Measurements from ENCODE around the gene KIDINS220.

Gene KIDINS220

GRCh38 chr2:8856176-8856575 is 18.8 kb upstream of the KIDINS220 start:
- no peak overlapping the region for H2AFZ ChIP-seq (ENCODE audit: low read depth, low read length)
- no peaks in the 10 kb centered on the region for H4K20me1 ChIP-seq (ENCODE audit: insufficient read depth, low read length)
- DNase-seq (no peak), ATAC-seq (ENCODE audit: insufficient read depth, low read depth) (no peak)
- H3K27ac ChIP-seq (ENCODE audit: low read length): no peak overlapping the region
- H3K4me1 ChIP-seq (ENCODE audit: insufficient read depth, low read length): no peaks in the 10 kb centered on the region
- TF ChIP-seq CTCF (IDR thresholded peaks at IDR 0.05; ENCODE audit: borderline replicate concordance, extremely low read depth, low read length, poor library complexity, severe bottlenecking): no peak
- no peak overlapping the region for H3K9ac ChIP-seq (ENCODE audit: low read depth, low read length)
- no peaks in the 10 kb centered on the region for H3K9me3 ChIP-seq (ENCODE audit: insufficient read depth, low read length, severe bottlenecking)
- no peaks in the 10 kb centered on the region for H3K27me3 ChIP-seq (ENCODE audit: insufficient read depth, low read length, poor library complexity)
- H3K36me3 ChIP-seq (ENCODE audit: insufficient read depth, low read length): peaks cover 3% of the 10 kb centered on the region; the same call in 1 of the 2 replicates
- H3K79me2 ChIP-seq (ENCODE audit: insufficient read depth, low read length): no peaks in the 10 kb centered on the region
- no peak overlapping the region for H3K4me2 ChIP-seq (ENCODE audit: insufficient read depth, low read length)
- no peak overlapping the region for H3K4me3 ChIP-seq (ENCODE audit: low read depth in 1 of 2, low read length in 2 of 2)

GRCh38 chr2:8855010-8855409 is 17.6 kb upstream of the KIDINS220 start:
- no peaks in the 10 kb centered on the region for H3K79me2 ChIP-seq (ENCODE audit: insufficient read depth, low read length)

GRCh38 chr2:8853426-8853825 is 16.0 kb upstream of the KIDINS220 start:
- Histone ChIP-seq H3K9me3 (ENCODE audit: insufficient read depth, low read length, severe bottlenecking) (no peaks in the 10 kb centered on the region), H3K27ac (ENCODE audit: low read length) (no peak overlapping the region), H3K4me2 (ENCODE audit: insufficient read depth, low read length) (no peak overlapping the region), H3K4me1 (ENCODE audit: insufficient read depth, low read length) (peaks cover 7% of the 10 kb centered on the region; the same call in 1 of the 2 replicates), H2AFZ (ENCODE audit: low read depth, low read length) (no peak overlapping the region), H3K9ac (ENCODE audit: low read depth, low read length) (no peak overlapping the region), H4K20me1 (ENCODE audit: insufficient read depth, low read length) (no peaks in the 10 kb centered on the region), H3K27me3 (ENCODE audit: insufficient read depth, low read length, poor library complexity) (no peaks in the 10 kb centered on the region), H3K36me3 (ENCODE audit: insufficient read depth, low read length) (peaks cover 2% of the 10 kb centered on the region; the same call in 1 of the 2 replicates), H3K79me2 (ENCODE audit: insufficient read depth, low read length) (no peaks in the 10 kb centered on the region), H3K4me3 (ENCODE audit: low read depth in 1 of 2, low read length in 2 of 2) (no peak overlapping the region)
- ATAC-seq (ENCODE audit: insufficient read depth, low read depth) (no peak), DNase-seq (no peak)
- TF ChIP-seq CTCF (IDR thresholded peaks at IDR 0.05; ENCODE audit: borderline replicate concordance, extremely low read depth, low read length, poor library complexity, severe bottlenecking) (no peak), EZH2 (IDR thresholded peaks at IDR 0.05; ENCODE audit: borderline replicate concordance, low read depth, low read length, severe bottlenecking) (no peak)

More at GRCh38 chr2:8855010-8855409, 17.6 kb upstream of the KIDINS220 start:
- Histone ChIP-seq H3K4me3 (ENCODE audit: low read depth in 1 of 2, low read length in 2 of 2) (no peak overlapping the region), H3K9me3 (ENCODE audit: insufficient read depth, low read length, severe bottlenecking) (no peaks in the 10 kb centered on the region), H3K27ac (ENCODE audit: low read length) (no peak overlapping the region), H3K9ac (ENCODE audit: low read depth, low read length) (no peak overlapping the region), H3K4me1 (ENCODE audit: insufficient read depth, low read length) (no peaks in the 10 kb centered on the region), H3K36me3 (ENCODE audit: insufficient read depth, low read length) (peaks cover 2% of the 10 kb centered on the region; the same call in 1 of the 2 replicates), H3K4me2 (ENCODE audit: insufficient read depth, low read length) (no peak overlapping the region), H2AFZ (ENCODE audit: low read depth, low read length) (no peak overlapping the region), H3K27me3 (ENCODE audit: insufficient read depth, low read length, poor library complexity) (no peaks in the 10 kb centered on the region), H4K20me1 (ENCODE audit: insufficient read depth, low read length) (no peaks in the 10 kb centered on the region)
- ATAC-seq (ENCODE audit: insufficient read depth, low read depth): no peak
- no peak for TF ChIP-seq CTCF (IDR thresholded peaks at IDR 0.05; ENCODE audit: borderline replicate concordance, extremely low read depth, low read length, poor library complexity, severe bottlenecking)
- TF ChIP-seq EZH2 (IDR thresholded peaks at IDR 0.05; ENCODE audit: borderline replicate concordance, low read depth, low read length, severe bottlenecking): no peak
- no peak for DNase-seq
